HG03354 (cell line): ENCODE results near the gene SPIB.

ENCODE experiments used
- ATAC-seq: cut with Tn5 transposase; IDR thresholded peaks from one replicate; pipeline ENCODE4 v1.9.1; 2021; ENCODE audit warnings: mild to moderate bottlenecking; ENCODE audit not compliant: unreplicated experiment, poor library complexity, severe bottlenecking

SPIB gene

DNA sequence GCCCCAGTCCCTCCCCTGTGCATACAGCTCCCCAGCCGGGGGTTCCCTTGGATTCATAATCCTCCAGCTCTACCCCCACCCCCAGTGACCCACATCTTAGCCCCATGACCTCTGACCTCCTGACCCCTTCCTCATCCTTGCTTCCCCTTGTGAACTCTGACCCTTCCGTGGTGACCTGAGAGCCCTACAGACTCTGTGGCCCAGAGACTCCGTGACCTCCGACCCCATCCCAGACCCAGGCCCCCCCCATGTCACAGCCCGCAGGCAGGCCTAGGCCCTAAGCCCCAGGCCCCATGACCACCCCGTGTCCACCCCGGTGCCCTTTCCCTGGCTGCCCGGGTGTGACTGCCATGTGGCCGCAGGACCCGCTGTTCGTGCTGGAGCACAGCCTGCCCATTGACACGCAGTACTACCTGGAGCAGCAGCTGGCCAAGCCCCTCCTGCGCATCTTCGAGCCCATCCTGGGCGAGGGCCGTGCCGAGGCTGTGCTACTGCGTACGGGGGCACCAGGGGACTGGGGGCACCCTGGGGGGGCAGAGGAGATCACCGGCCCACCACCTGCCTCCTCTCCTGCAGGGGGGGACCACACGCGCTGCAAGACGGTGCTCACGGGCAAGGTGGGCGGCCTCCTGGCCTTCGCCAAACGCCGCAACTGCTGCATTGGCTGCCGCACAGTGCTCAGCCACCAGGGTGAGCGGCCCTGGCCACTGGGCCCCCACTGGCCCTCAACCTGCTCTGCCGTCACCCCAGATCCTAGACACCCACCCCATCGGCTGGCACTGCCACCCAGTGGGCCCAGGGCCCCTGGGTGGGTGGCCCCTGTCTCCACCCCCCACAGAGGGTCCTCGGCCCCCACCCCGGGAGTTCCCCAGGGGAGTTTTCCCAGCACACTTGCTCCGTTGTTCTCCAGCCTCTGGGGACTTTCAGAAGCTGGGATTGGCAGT is 2.4 kb upstream of the SPIB start:
- no peak for ATAC-seq

DNA sequence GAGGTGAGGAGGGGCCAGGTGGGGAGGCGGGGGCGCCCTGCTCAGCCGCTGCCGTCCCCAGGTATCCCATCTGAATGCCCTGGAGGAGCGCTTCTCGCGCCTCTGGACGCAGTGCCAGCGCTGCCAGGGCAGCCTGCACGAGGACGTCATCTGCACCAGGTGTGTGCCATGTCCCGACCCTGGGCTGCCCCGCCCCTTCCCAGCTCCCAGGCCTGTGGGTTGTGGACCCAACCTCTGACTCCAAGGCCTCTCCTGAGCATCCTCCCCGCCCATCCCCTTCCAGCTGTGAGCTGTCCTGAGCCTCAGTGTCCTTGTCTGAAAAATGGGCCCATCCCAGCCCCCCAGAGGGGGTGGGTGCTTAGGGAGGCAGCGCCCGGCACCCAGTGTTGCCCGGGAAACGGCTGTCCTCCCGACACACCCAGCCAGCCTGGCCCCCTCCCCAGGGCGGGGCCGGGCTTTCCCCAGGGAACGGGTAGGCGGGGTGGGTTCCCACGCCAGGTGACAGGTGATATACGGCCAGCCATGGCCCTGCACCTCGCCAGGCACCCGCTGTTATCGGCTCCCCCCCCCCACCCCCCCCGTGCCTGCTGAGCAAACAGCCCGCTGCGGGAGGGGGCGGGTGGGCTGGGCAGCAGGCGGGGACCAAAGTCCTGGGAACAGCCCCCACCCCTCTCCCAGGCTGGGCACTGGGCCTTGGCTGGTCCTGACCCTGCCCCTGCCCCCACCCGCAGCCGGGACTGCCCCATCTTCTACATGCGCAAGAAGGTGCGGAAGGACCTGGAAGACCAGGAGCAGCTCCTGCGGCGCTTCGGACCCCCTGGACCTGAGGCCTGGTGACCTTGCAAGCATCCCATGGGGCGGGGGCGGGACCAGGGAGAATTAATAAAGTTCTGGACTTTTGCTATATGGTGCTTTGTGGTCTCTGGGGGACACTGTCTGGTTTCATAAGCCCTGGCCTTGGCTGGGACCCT is 1.3 kb upstream of the SPIB start:
- ATAC-seq = no peak

DNA sequence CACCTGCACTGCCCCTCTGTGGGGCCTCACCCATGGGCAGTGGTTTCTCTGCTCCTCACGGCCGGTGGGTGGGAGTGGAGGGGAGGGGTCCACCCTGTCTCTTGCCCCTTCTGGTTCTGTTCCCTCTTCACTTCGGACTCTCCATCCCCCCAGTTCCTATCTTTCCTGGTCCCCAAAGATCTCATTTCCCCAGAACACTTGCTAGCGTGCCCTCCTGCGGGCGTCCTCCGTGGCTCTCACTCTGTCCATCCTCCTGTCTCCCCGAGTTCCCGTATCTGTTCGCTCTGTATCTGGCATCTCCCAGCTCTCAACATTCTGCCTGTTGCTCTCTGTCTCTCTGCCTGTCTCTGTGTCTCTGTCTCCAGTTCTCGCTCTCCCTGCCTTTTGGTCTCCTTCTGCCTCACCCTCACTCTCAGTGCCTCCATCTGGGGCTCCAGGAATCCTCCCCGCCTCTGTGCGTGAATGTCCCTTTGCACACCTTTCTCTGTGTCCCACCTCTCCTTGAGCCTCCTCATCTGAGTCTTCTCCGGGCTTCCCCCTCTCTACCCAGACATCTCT is 363 bp downstream of the SPIB start:
- no peak for ATAC-seq

DNA sequence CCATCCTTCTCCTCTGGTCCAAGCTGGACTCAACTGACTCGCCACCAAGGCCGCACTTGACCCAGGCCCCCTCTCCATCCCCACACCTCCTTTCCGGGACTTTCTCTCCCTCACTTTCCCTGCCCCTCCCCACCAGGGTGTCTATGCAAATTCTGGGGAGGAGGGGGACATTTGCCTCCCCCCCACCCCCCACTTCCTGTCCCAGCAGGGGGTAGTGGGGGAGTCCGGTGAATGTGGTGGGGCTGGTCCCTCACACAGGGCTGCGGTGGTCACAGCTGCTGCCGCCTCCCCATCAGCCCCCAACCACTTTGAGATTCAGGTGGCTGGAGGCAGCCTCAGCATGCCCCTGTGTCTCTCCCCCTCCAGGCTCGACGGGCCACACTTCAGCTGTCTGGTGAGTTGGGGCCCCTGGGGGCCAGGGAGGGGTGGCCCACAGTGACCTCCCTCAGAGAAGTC is 870 bp downstream of the SPIB start:
- ATAC-seq = no peak

DNA sequence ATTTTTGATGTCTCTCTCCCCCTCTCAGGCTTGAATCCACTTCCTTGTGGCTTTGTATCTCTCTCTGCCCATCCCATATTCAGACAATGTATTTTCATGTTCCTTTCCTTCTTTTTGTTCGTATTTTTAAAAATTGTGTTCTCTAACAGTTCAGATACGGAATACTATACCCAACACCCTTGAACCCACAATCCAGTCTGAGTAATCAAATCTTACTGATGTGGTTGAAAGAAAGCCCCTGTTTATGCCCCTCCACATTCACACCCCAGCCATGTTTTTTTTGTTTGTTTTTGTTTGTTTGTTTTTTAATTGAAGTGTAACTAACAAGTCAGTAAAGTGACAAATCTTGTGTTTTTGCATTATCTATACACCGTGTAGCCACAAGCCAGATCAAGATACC is 1.4 kb downstream of the SPIB start:
- no peak for ATAC-seq

DNA sequence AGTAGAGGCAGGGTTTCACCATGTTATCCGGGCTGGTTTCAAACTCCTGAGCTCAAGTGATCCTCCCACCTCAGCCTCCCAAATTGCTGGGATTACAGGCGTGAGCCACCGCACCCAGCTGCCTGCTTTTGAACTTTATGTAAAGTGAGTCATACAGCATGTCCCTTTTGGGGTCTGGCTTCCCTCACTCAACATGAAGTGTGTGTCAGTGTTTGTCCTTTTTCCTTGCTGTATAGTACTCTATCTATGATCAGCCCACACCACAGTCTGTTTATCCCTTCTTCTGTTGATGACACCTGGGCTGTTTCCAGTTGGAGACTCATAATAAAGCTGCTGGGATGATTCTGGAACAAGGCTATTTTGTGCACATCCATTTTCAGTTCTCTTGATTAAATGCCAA is 2.1 kb downstream of the SPIB start:
- no peak for ATAC-seq

DNA sequence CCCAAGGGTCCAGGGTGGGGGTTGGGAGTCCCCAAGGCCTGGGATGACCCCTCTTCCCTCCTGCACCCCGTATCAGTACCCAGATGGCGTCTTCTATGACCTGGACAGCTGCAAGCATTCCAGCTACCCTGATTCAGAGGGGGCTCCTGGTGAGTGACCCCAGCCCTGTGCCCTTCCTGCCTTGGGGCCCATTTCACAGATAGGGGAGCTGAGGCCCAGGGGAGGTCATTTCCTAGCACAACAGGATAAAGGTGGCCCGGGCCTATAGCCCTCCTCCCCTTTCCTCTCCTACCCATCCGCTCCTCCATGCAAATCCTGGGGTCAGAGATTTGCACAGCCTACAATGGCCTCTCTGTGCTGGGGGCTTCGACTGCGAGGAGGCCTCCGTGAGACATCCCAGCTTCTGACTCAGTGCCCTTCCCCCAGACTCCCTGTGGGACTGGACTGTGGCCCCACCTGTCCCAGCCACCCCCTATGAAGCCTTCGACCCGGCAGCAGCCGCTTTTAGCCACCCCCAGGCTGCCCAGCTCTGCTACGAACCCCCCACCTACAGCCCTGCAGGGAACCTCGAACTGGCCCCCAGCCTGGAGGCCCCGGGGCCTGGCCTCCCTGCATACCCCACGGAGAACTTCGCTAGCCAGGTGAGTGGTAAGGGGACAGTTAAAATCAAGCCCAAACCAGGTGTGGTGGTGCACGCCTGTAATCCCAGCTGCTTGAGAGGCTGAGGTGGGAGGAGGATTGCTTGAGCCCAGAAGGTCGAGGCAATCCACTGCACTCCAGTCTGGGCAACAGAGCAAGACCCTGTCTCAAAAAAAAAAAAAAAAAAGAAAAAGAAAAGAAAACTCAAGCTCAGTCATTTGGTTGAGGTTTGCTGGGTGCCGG is 3.9 kb downstream of the SPIB start:
- no peak for ATAC-seq

DNA sequence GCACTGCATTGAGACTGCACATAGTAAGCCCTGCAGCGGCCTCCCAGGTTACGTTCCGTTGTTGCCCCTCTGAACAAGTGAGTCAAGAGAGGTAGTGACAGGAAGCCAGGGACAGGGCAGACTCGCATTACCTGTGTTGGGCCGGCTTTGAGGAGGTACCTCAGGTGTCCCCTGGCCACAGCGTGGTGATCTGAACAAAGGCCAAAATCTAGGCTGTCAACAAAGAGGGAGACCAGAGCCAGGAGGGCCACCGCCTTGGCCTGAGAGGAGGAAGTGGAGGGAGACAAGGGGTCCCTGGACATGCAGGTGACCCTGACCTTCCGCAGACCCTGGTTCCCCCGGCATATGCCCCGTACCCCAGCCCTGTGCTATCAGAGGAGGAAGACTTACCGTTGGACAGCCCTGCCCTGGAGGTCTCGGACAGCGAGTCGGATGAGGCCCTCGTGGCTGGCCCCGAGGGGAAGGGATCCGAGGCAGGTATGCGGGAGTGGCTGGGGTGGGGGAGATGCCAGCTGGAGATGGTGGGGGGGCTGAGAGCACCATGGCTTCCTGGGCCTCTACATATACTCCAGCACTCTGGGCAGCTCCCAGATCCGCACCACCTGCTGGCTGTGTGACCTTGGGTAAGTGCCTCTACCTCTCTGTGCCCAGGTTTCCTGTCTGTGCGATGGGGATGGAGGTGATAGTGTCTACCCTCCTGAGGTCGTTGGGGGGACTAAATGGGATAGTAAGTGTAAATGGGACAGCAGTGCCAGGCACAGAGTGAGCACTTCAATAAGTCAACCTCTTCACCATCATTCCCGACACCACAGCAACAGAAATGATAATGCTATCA is 4.8 kb downstream of the SPIB start:
- no peak for ATAC-seq

DNA sequence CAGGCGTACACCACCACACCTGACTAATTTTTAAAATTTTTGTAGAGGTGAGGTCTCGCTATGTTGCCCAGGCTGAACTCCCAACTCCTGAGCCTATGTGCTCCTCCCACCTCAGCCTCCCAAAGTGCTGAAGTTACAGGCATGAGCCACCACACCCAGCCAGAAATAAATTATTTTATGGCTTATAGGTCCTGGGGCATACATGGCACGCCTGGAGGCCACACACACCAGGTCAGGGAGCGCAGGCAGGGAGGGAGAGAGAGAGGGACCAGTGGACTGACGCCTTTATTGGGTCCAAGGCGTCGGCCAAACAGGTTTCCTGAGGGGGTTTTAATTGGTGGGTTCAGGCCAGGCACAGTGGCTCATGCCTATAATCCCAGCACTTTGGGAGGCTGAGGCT is 6.8 kb downstream of the SPIB start:
- ATAC-seq = no peak

DNA sequence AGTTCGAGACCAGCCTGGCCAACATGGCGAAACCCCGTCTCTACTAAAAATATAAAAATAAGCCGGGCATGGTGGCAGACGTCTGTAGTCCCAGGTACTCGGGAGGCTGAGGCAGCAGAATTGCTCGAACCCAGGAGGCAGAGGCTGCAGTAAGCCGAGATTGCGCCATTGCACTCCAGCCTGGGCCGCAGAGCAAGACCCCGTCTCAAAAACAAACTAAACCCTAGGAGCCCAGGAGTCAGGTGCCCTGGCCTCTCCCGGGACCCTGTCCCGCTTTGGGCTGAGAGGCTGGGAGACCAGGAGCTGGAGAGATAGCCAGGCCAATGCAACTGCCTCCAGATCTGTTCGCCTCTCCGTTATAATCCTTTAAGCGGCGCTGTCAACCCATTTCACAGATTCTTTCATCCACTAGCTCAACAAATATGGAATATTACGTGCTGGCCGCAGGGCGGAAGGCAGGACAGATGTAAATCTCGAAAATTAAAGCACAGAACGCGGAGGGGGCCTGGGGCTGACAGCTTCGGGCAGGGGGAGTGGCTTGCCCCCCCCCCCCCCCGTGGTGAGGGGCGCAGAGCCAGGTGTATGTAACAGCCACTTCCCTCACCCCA is 8.7 kb downstream of the SPIB start:
- no peak for ATAC-seq

DNA sequence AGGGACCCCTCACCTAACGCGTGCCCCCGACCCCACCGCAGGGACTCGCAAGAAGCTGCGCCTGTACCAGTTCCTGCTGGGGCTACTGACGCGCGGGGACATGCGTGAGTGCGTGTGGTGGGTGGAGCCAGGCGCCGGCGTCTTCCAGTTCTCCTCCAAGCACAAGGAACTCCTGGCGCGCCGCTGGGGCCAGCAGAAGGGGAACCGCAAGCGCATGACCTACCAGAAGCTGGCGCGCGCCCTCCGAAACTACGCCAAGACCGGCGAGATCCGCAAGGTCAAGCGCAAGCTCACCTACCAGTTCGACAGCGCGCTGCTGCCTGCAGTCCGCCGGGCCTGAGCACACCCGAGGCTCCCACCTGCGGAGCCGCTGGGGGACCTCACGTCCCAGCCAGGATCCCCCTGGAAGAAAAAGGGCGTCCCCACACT is 9.3 kb downstream of the SPIB start:
- no peak for ATAC-seq

DNA sequence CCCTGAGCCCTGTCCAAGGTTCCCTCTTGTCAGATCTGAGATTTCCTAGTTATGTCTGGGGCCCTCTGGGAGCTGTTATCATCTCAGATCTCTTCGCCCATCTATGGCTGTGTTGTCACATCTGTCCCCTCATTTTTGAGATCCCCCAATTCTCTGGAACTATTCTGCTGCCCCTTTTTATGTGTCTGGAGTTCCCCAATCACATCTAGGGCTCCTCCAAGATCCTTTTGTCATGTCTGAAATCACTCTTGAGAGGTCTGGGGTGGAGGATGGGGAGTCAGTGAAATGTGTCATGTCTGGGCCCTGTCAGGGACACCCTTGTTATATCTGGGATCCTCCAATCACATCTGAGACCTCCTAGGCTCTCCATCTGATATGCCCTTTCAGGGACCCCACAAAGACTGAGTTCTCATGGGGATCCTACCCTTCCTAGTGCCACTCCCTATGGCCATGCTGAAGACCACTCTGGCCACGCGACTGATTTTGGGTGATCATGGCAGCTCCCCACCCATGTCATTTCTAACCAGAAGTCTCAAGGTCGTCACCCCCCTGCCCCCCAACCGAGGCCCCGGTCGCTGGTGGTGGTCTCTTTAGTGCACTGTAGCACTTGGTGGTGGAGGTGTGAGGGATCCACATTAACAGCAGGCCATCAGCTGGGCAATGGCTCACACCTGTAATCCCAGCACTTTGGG is 10.2 kb downstream of the SPIB start:
- no peak for ATAC-seq

DNA sequence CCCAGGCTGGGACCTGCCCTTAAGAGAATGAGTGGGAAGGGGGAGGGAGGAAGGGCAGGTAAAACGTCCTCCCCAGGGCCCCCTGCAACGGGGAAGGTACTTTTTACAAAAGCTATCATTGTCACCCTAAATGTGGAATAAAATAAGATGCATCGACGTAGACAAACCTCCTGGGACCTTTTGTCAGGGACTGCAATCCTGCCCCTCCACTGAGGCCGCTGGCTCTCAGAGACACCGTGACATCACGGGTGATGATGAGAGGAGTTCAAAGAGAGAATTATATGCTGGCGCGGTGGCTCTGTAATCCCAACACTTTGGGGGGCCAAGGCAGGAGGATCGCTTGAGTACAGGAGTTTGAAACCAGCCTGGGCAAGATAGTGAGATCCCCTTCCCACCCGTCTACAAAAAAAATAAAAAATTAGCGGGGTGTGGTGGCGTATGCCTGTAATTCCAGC is 12.2 kb downstream of the SPIB start:
- no peak for ATAC-seq

DNA sequence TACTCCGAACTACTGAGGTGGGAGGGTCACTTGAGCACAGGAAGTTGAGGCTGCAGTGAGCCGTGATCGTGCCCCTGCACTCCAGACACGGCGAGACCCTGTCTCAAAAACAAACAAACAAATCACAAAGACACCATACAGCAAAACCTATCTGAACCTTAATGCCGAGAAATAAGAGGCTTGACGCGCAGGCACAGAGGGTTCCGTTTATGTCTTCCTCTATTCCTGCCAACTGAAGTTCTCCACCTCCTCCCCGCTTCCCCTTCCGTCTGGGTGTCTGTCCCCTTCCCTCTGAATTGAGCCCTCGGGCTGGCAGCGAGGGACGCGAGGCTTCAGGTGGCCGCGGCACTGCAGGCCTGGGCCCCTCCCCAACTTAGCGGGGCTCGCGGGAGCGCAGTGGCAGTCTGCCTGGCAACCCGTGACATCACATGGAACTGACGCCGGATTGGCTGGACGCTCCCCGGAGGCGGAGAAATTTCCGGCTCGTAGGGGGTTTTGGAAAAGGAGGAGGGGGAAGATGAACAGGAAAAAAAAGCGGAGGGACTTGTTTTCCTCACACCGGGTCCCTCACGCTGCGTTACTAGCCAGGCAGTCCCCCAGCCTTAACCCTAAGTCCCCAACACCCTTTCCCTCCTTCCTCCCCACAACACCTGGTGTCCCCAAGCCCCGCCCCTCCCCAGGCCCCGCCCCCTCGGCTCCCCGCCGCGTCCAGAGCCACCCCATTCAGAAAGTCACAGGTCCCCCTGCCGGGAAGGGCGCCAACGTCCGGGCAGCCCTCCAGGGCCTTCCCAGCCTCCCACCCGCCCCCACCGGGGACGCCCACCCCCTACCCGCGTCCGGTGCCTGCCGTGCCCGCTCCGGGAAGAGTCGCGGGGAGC is 12.8 kb downstream of the SPIB start:
- peak; percentile 79 for ATAC-seq

DNA sequence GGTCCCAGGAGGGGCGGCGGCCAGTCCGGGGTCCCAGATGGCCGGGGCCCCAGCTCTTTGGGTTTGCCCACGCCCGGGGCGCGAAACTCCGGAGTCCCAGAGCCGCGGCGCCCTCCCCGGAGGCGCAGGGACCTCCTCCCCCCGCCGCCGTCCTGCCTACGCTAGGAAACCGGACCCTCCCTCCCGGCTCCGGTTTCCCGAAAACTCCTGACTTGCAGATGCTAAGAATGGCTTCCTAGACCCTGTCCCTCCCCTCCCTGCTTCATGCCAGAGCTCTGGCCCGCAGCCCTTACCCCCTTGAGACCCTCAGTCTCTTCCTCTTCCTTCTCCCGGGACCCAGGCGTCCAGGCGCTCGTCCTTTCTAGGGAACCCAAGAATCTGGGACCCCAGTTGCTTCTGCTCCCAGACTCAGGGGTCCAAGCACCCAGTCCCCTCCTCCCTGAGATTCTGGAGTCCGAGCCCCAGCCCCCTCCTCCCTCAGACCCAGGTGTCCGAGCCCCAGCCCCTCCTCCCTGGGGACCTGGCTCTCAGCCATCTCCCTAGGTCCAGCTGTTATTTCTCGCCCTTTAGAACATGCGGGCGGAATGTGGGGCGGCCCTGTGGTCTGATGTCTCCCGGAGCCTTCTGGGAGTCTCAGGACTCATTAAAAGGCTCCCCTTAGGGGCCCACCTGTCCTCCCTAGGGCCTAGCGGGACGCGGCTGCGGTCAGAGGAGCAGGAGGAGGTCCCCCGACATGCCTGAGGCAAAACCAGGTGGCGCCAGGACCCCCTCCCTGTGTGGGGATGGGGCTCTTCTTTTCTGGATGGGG is 13.7 kb downstream of the SPIB start, which contains the start of gene MYBPC2:
Gene MYBPC2 (plus strand): TSS at position 672 of the 808 bp plus-strand sequence. CDS start 62 bp downstream, at position 734.
- ATAC-seq = peak; percentile 2
